GM23338 (cell line): ENCODE data around the gene GPR135.

Experiments
- CREB1 ChIP-seq: fragments of 250-450 bp; sonication (Bioruptor Pico); IDR thresholded peaks from 2 replicates; pipeline ENCODE4 v1.5.0; 2020; ENCODE audit warnings: low read depth, mild to moderate bottlenecking, moderate library complexity
- CTCF ChIP-seq, 2 experiments: fragments of 200-600 bp in 1 of 2; sonication (generic) in 1 of 2; conservative IDR thresholded peaks; 2 replicates each; pipeline versions ENCODE4 v1.5.1 to v1.6.1; 2016 to 2017; ENCODE audit warnings: antibody characterized with exemption in 2 of 2, low read depth in 2 of 2, mild to moderate bottlenecking in 2 of 2, moderate library complexity in 1 of 2
- EZH2 ChIP-seq: fragments of 200-600 bp; sonication (generic); IDR thresholded peaks from one replicate; pipeline ENCODE4 v1.8.0; 2017; ENCODE audit warnings: antibody characterized with exemption, mild to moderate bottlenecking, low read depth; ENCODE audit not compliant: unreplicated experiment
- EZH2phosphoT487 ChIP-seq: fragments of 200-600 bp; sonication (generic); IDR thresholded peaks from one replicate; pipeline ENCODE4 v1.8.1; 2018; ENCODE audit warnings: antibody characterized with exemption; ENCODE audit not compliant: unreplicated experiment
- JUNB ChIP-seq: IDR thresholded peaks from one replicate; pipeline ENCODE4 v1.6.1; 2016; ENCODE audit warnings: antibody characterized with exemption; ENCODE audit not compliant: unreplicated experiment
- POLR2AphosphoS5 ChIP-seq: IDR thresholded peaks from 2 replicates; pipeline ENCODE4 v1.6.1; 2016; ENCODE audit warnings: antibody characterized with exemption, low read depth
- STAT1 ChIP-seq: IDR thresholded peaks from one replicate; pipeline ENCODE4 v1.6.1; 2016; ENCODE audit warnings: antibody characterized with exemption; ENCODE audit not compliant: unreplicated experiment
- TF ChIP-seq, protein P1 (sequence below): IDR thresholded peaks from one replicate; pipeline ENCODE4 v1.6.1; 2018; ENCODE audit warnings: antibody characterized with exemption; ENCODE audit not compliant: unreplicated experiment

- TF ChIP-seq CTCF (conservative IDR thresholded peaks at IDR 0.05; ENCODE audit: low read depth in 2 of 2) (no peak), CREB1 (CRISPR knock-in tag) (no peak), STAT1 (no peak), POLR2AphosphoS5 (no peak), EZH2phosphoT487 (no peak), EZH2 (no peak), JUNB (no peak)
- TF ChIP-seq, protein P1, sequence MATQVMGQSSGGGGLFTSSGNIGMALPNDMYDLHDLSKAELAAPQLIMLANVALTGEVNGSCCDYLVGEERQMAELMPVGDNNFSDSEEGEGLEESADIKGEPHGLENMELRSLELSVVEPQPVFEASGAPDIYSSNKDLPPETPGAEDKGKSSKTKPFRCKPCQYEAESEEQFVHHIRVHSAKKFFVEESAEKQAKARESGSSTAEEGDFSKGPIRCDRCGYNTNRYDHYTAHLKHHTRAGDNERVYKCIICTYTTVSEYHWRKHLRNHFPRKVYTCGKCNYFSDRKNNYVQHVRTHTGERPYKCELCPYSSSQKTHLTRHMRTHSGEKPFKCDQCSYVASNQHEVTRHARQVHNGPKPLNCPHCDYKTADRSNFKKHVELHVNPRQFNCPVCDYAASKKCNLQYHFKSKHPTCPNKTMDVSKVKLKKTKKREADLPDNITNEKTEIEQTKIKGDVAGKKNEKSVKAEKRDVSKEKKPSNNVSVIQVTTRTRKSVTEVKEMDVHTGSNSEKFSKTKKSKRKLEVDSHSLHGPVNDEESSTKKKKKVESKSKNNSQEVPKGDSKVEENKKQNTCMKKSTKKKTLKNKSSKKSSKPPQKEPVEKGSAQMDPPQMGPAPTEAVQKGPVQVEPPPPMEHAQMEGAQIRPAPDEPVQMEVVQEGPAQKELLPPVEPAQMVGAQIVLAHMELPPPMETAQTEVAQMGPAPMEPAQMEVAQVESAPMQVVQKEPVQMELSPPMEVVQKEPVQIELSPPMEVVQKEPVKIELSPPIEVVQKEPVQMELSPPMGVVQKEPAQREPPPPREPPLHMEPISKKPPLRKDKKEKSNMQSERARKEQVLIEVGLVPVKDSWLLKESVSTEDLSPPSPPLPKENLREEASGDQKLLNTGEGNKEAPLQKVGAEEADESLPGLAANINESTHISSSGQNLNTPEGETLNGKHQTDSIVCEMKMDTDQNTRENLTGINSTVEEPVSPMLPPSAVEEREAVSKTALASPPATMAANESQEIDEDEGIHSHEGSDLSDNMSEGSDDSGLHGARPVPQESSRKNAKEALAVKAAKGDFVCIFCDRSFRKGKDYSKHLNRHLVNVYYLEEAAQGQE = no peak
Observed at GRCh38 chr14:59464486-59465315, 479 bp downstream of the GPR135 start.
